Liver (tissue), 9 donors: ENCODE measurements around the gene MICAL1. TPM values are rescaled to one million over a fixed set of nuclear protein-coding genes. Genes with fewer than 3 reads are reported as not detected.

Experiments
- DNase-seq: peaks from one replicate; pipeline ENCODE4 v3.0.0-alpha.2; 2017; ENCODE audit warnings: low spot score
- H3K27ac ChIP-seq, 2 donors: one replicate each; pipeline ENCODE4 v1.7.0; 2013; ENCODE audit warnings: inconsistent platforms in 2 of 2, low read length in 2 of 2, control low read depth in 1 of 2, low read depth in 1 of 2, mild to moderate bottlenecking in 1 of 2
- H3K27me3 ChIP-seq, 4 donors: one replicate each; pipeline versions ENCODE4 v1.6.1 to v1.7.0; 2013; ENCODE audit warnings: low read length in 3 of 4, inconsistent platforms in 1 of 4, mild to moderate bottlenecking in 1 of 4, moderate library complexity in 1 of 4; ENCODE audit not compliant: control insufficient read depth in 4 of 4, insufficient read depth in 4 of 4
- H3K36me3 ChIP-seq, 4 donors: one replicate each; pipeline versions ENCODE4 v1.6.1 to v1.7.0; 2013; ENCODE audit warnings: low read length in 3 of 4, mild to moderate bottlenecking in 3 of 4, low read depth in 1 of 4, moderate library complexity in 1 of 4; ENCODE audit not compliant: control insufficient read depth in 4 of 4, insufficient read depth in 3 of 4
- H3K4me1 ChIP-seq, 4 donors: one replicate each; pipeline versions ENCODE4 v1.6.1 to v1.7.0; 2013; ENCODE audit warnings: low read length in 3 of 4, mild to moderate bottlenecking in 3 of 4, moderate library complexity in 1 of 4; ENCODE audit not compliant: control insufficient read depth in 4 of 4, insufficient read depth in 4 of 4
- H3K4me3 ChIP-seq, 3 donors: one replicate each; pipeline versions ENCODE4 v1.6.1 to v1.7.0; 2013; ENCODE audit warnings: low read length in 3 of 3, control low read depth in 1 of 3, low read depth in 1 of 3, mild to moderate bottlenecking in 1 of 3
- H3K9ac ChIP-seq, 2 donors: one replicate each; pipeline ENCODE4 v1.7.0; 2013; ENCODE audit warnings: low read length in 2 of 2, mild to moderate bottlenecking in 2 of 2, moderate library complexity in 2 of 2, control low read depth in 1 of 2, low read depth in 1 of 2
- H3K9me3 ChIP-seq, 4 donors: one replicate each; pipeline versions ENCODE4 v1.6.1 to v1.7.0; 2013; ENCODE audit warnings: low read length in 3 of 4; ENCODE audit not compliant: control insufficient read depth in 4 of 4
- ATF3 ChIP-seq: IDR thresholded peaks from 2 replicates; pipeline ENCODE4 v1.6.1; 2016; ENCODE audit warnings: antibody characterized with exemption
- CTCF ChIP-seq: fragments of 150-350 bp; IDR thresholded peaks from 2 replicates; pipeline ENCODE4 v1.5.1; 2017; ENCODE audit warnings: improper control_type of control experiment, low read depth, low read length; ENCODE audit not compliant: missing input control
- EGR1 ChIP-seq, 2 donors: IDR thresholded peaks; 2 replicates each; pipeline ENCODE4 v1.6.1; 2016 to 2018; ENCODE audit warnings: antibody characterized with exemption in 2 of 2, low read depth in 2 of 2
- FOXA1 ChIP-seq: IDR thresholded peaks from 2 replicates; pipeline ENCODE4 v1.6.1; 2016; ENCODE audit warnings: antibody characterized with exemption
- GABPA ChIP-seq, 2 donors: IDR thresholded peaks in 1 of 2; conservative IDR thresholded peaks in 1 of 2; 2 replicates each; pipeline ENCODE4 v1.6.1; 2016; ENCODE audit warnings: antibody characterized with exemption in 2 of 2, mild to moderate bottlenecking in 1 of 2, moderate library complexity in 1 of 2
- HNF4A ChIP-seq, 2 donors: conservative IDR thresholded peaks; 2 replicates each; pipeline ENCODE4 v1.6.1; 2016; ENCODE audit warnings: antibody characterized with exemption in 2 of 2, mild to moderate bottlenecking in 2 of 2
- HNF4G ChIP-seq: IDR thresholded peaks from 2 replicates; pipeline ENCODE4 v1.6.1; 2016; ENCODE audit warnings: antibody characterized with exemption
- JUND ChIP-seq, 2 donors: IDR thresholded peaks; 2 replicates each; pipeline ENCODE4 v1.6.1; 2016; ENCODE audit warnings: antibody characterized with exemption in 2 of 2
- MAX ChIP-seq: IDR thresholded peaks from 2 replicates; pipeline ENCODE4 v1.6.1; 2016; ENCODE audit warnings: antibody characterized with exemption
- RAD21 ChIP-seq, 2 donors: IDR thresholded peaks; 2 replicates each; pipeline ENCODE4 v1.6.1; 2016; ENCODE audit warnings: antibody characterized with exemption in 2 of 2, mild to moderate bottlenecking in 2 of 2
- REST ChIP-seq: IDR thresholded peaks from 2 replicates; pipeline ENCODE4 v1.6.1; 2016; ENCODE audit warnings: antibody characterized with exemption, mild to moderate bottlenecking
- SP1 ChIP-seq: IDR thresholded peaks from 2 replicates; pipeline ENCODE4 v1.6.1; 2018; ENCODE audit warnings: antibody characterized with exemption, mild to moderate bottlenecking
- TAF1 ChIP-seq: conservative IDR thresholded peaks from 2 replicates; pipeline ENCODE4 v1.6.1; 2016; ENCODE audit warnings: antibody characterized with exemption, mild to moderate bottlenecking
- YY1 ChIP-seq: IDR thresholded peaks from 2 replicates; pipeline ENCODE4 v1.6.1; 2016; ENCODE audit warnings: antibody characterized with exemption, mild to moderate bottlenecking
- WGBS: extraction: QIAGEN DNeasy Blood & Tissue Kit; methylation state at CpG from one replicate; pipeline ENCODE4 v1.1.7; 2013; 5-methylcytosine and 5-hydroxymethylcytosine counted together
- polyA plus RNA-seq, 2 donors: library from polyadenylated mRNA; stranded (reverse) in 1 of 2; unstranded in 1 of 2; fragments of 200-250 nt in 1 of 2; fragments of >200 nt in 1 of 2; fragmentation: Nextera tagmentation in 1 of 2; extraction: Ambion mirVana in 1 of 2; gene quantifications; one replicate each; pipeline versions ENCODE4 v1.2.1 to v1.2.3, GENCODE V29; 2013 to 2015
- total RNA-seq, 2 donors: library from RNA; depleted of rRNA; stranded (reverse); fragments of >200 nt; gene quantifications; one replicate each; pipeline ENCODE4 v1.2.3, GENCODE V29; 2014
- donor health status: healthy.
- donor health status: healthy.
- donor health status: healthy.
- donor health status: healthy.
- donor health status: healthy.

The MICAL1 gene
- total and polyA plus RNA-seq, 4 donors, result 1.8 to 4.9 (median 3.3) TPM

GRCh38 chr6:109483735-109484057 is 28.1 kb upstream of the MICAL1 start (continued):
- no peak for TF ChIP-seq JUND (IDR thresholded peaks at IDR 0.05)
- TF ChIP-seq HNF4G, result no peak
- no peak for TF ChIP-seq SP1
- no peak for TF ChIP-seq YY1
- no peak for TF ChIP-seq HNF4A (conservative IDR thresholded peaks at IDR 0.05)
- TF ChIP-seq FOXA1, result no peak

- H3K4me3 ChIP-seq, result peak within 1 kb of the TSS; percentile 67 to 90 (median 76)
- 2% methylated on average over 97 of the region's 97 CpGs for WGBS
- no peak for TF ChIP-seq SP1
- no peak for TF ChIP-seq FOXA1
- TF ChIP-seq YY1, result no peak
- no peak for TF ChIP-seq JUND (IDR thresholded peaks at IDR 0.05)
- TF ChIP-seq EGR1 (IDR thresholded peaks at IDR 0.05; ENCODE audit: low read depth in 2 of 2), result no peak
- peak; percentile 79 for DNase-seq
- H3K36me3 ChIP-seq, result peaks cover 0 to 9% (median 0%) of the 10 kb centered on the region in 4 donors
- H3K27ac ChIP-seq, result peak within 1 kb of the TSS; percentile 36 to 69
- no peaks in the 10 kb centered on the region for H3K9me3 ChIP-seq
- H3K27me3 ChIP-seq, result no peaks in the 10 kb centered on the region
- peaks cover 0 to 18% (median 3%) of the 10 kb centered on the region in 4 donors for H3K4me1 ChIP-seq
- peak within 1 kb of the TSS; percentile 5 to 67 for H3K9ac ChIP-seq
Observed at GRCh38 chr6:109482905-109483734, 27.5 kb upstream of the MICAL1 start, which contains the start of gene ZBTB24. TSS of gene ZBTB24 (minus strand) at chr6:109483219. CDS start at chr6:109482026, 1,193 bp downstream.

- no peak overlapping the region for H3K9ac ChIP-seq
- H3K4me1 ChIP-seq, result peaks cover 0 to 18% (median 5%) of the 10 kb centered on the region in 4 donors
- TF ChIP-seq HNF4G, result no peak
- no peak for TF ChIP-seq REST
- no peak for TF ChIP-seq JUND (IDR thresholded peaks at IDR 0.05)
- no peak for TF ChIP-seq GABPA (IDR thresholded peaks at IDR 0.05 in 1 of 2, conservative IDR thresholded peaks at IDR 0.05 in 1 of 2)
- no peak for TF ChIP-seq RAD21 (IDR thresholded peaks at IDR 0.05)
- TF ChIP-seq ATF3, result no peak
- no peak for TF ChIP-seq FOXA1
- TF ChIP-seq TAF1, result no peak
- TF ChIP-seq MAX, result no peak
- no peak for TF ChIP-seq EGR1 (IDR thresholded peaks at IDR 0.05; ENCODE audit: low read depth in 2 of 2)
- no peak for TF ChIP-seq CTCF
- no peaks in the 10 kb centered on the region for H3K27me3 ChIP-seq
- no peak overlapping the region for H3K4me3 ChIP-seq
- no peak for DNase-seq
- no peaks in the 10 kb centered on the region for H3K9me3 ChIP-seq
- no peak overlapping the region for H3K27ac ChIP-seq
- WGBS, result 97% methylated on average over 7 of the region's 7 CpGs
- H3K36me3 ChIP-seq, result peaks cover 0 to 9% (median 2%) of the 10 kb centered on the region in 4 donors
Observed at GRCh38 chr6:109480993-109481480, 25.5 kb upstream of the MICAL1 start.
